ENCODE data around the gene ACYP1. TPM values are rescaled to one million over a fixed set of nuclear protein-coding genes. Genes with fewer than 3 reads are reported as not detected.
A peak's percentile ranks its signal among the peaks of the same experiment; 100 is the strongest.

ACYP1 gene
- polyA plus RNA-seq, 4 donors = 15.9 to 27.1 (median 22.6) TPM

GRCh38 chr14:75094896-75095295 is 31.1 kb upstream of the ACYP1 start:
- DNase-seq (no peak), FAIRE-seq (no peak)
- H3K36me3 ChIP-seq (ENCODE audit: control insufficient read depth in 3 of 3, insufficient read depth in 2 of 3, low read depth in 1 of 3, low read length in 3 of 3) = peaks cover 10 to 50% (median 12%) of the 10 kb centered on the region in 3 donors
- H3K27ac ChIP-seq (ENCODE audit: low read depth in 1 of 3, low read length in 2 of 3) = no peak overlapping the region
- no peaks in the 10 kb centered on the region for H3K9me3 ChIP-seq (ENCODE audit: control insufficient read depth in 2 of 2, insufficient read depth in 1 of 2, low read depth in 1 of 2, low read length in 1 of 2)
- WGBS, 3 donors = 93 to 96% (median 95%) methylated on average over 3 of the region's 3 CpGs
- H3K4me3 ChIP-seq (ENCODE audit: low read depth in 1 of 3, low read length in 3 of 3) = no peak overlapping the region
- no peaks in the 10 kb centered on the region for H3K27me3 ChIP-seq (ENCODE audit: control insufficient read depth in 3 of 3, insufficient read depth in 3 of 3, low read length in 3 of 3)
- peaks cover 0 to 17% (median 0%) of the 10 kb centered on the region in 3 donors for H3K4me1 ChIP-seq (ENCODE audit: control insufficient read depth in 3 of 3, insufficient read depth in 2 of 3, low read depth in 1 of 3, low read length in 2 of 3)

GRCh38 chr14:75092698-75093097 is 28.9 kb upstream of the ACYP1 start:
- DNase-seq = no peak
- H3K36me3 ChIP-seq (ENCODE audit: control insufficient read depth in 3 of 3, insufficient read depth in 2 of 3, low read depth in 1 of 3, low read length in 3 of 3) = peaks cover 7 to 50% (median 16%) of the 10 kb centered on the region in 3 donors
- no peak overlapping the region for H3K27ac ChIP-seq (ENCODE audit: low read depth in 1 of 3, low read length in 2 of 3)
- no peak overlapping the region for H3K4me3 ChIP-seq (ENCODE audit: low read depth in 1 of 3, low read length in 3 of 3)
- H3K4me1 ChIP-seq (ENCODE audit: control insufficient read depth in 3 of 3, insufficient read depth in 2 of 3, low read depth in 1 of 3, low read length in 2 of 3) = peaks cover 0 to 7% (median 0%) of the 10 kb centered on the region in 3 donors
- no peak for FAIRE-seq
- 91 to 95% (median 91%) methylated on average over 2 of the region's 2 CpGs for WGBS, 3 donors
- H3K27me3 ChIP-seq (ENCODE audit: control insufficient read depth in 3 of 3, insufficient read depth in 3 of 3, low read length in 3 of 3) = no peaks in the 10 kb centered on the region
- H3K9me3 ChIP-seq (ENCODE audit: control insufficient read depth in 2 of 2, insufficient read depth in 1 of 2, low read depth in 1 of 2, low read length in 1 of 2) = no peaks in the 10 kb centered on the region

GRCh38 chr14:75091251-75091650 is 27.4 kb upstream of the ACYP1 start:
- no peaks in the 10 kb centered on the region for H3K4me1 ChIP-seq (ENCODE audit: control insufficient read depth in 3 of 3, insufficient read depth in 2 of 3, low read depth in 1 of 3, low read length in 2 of 3)
- FAIRE-seq = no peak
- H3K27me3 ChIP-seq (ENCODE audit: control insufficient read depth in 3 of 3, insufficient read depth in 3 of 3, low read length in 3 of 3) = no peaks in the 10 kb centered on the region
- no peak for DNase-seq
- no peak overlapping the region for H3K4me3 ChIP-seq (ENCODE audit: low read depth in 1 of 3, low read length in 3 of 3)
- 90 to 93% (median 93%) methylated on average over 8 of the region's 8 CpGs for WGBS, 3 donors
- H3K36me3 ChIP-seq (ENCODE audit: control insufficient read depth in 3 of 3, insufficient read depth in 2 of 3, low read depth in 1 of 3, low read length in 3 of 3) = peaks cover 12 to 50% (median 21%) of the 10 kb centered on the region in 3 donors
- no peak overlapping the region for H3K27ac ChIP-seq (ENCODE audit: low read depth in 1 of 3, low read length in 2 of 3)
- H3K9me3 ChIP-seq (ENCODE audit: control insufficient read depth in 2 of 2, insufficient read depth in 1 of 2, low read depth in 1 of 2, low read length in 1 of 2) = no peaks in the 10 kb centered on the region

GRCh38 chr14:75090353-75090752 is 26.5 kb upstream of the ACYP1 start:
- Histone ChIP-seq H3K27me3 (ENCODE audit: control insufficient read depth in 3 of 3, insufficient read depth in 3 of 3, low read length in 3 of 3) (no peaks in the 10 kb centered on the region), H3K9me3 (ENCODE audit: control insufficient read depth in 2 of 2, insufficient read depth in 1 of 2, low read depth in 1 of 2, low read length in 1 of 2) (no peaks in the 10 kb centered on the region), H3K4me3 (ENCODE audit: low read depth in 1 of 3, low read length in 3 of 3) (no peak overlapping the region), H3K36me3 (ENCODE audit: control insufficient read depth in 3 of 3, insufficient read depth in 2 of 3, low read depth in 1 of 3, low read length in 3 of 3) (peaks cover 7 to 48% (median 18%) of the 10 kb centered on the region in 3 donors), H3K4me1 (ENCODE audit: control insufficient read depth in 3 of 3, insufficient read depth in 2 of 3, low read depth in 1 of 3, low read length in 2 of 3) (no peaks in the 10 kb centered on the region), H3K27ac (ENCODE audit: low read depth in 1 of 3, low read length in 2 of 3) (no peak overlapping the region)
- DNase-seq (no peak), FAIRE-seq (no peak)
- 90 to 97% (median 94%) methylated on average over 3 of the region's 3 CpGs for WGBS, 3 donors

- Histone ChIP-seq H3K27me3 (ENCODE audit: control insufficient read depth in 3 of 3, insufficient read depth in 3 of 3, low read length in 3 of 3) (no peaks in the 10 kb centered on the region), H3K36me3 (ENCODE audit: control insufficient read depth in 3 of 3, insufficient read depth in 2 of 3, low read depth in 1 of 3, low read length in 3 of 3) (peaks cover 15 to 57% (median 25%) of the 10 kb centered on the region in 3 donors), H3K4me1 (ENCODE audit: control insufficient read depth in 3 of 3, insufficient read depth in 2 of 3, low read depth in 1 of 3, low read length in 2 of 3) (no peaks in the 10 kb centered on the region), H3K9me3 (ENCODE audit: control insufficient read depth in 2 of 2, insufficient read depth in 1 of 2, low read depth in 1 of 2, low read length in 1 of 2) (no peaks in the 10 kb centered on the region), H3K27ac (ENCODE audit: low read depth in 1 of 3, low read length in 2 of 3) (no peak overlapping the region), H3K4me3 (ENCODE audit: low read depth in 1 of 3, low read length in 3 of 3) (no peak overlapping the region)
- WGBS, 3 donors = 58 to 68% (median 68%) methylated on average over 7 of the region's 7 CpGs
- FAIRE-seq (no peak), DNase-seq (peak; percentile 72)
These were observed 24.9 kb upstream of the ACYP1 start for GRCh38 chr14:75088566-75089373.

- H3K9me3 ChIP-seq (ENCODE audit: control insufficient read depth in 2 of 2, insufficient read depth in 1 of 2, low read depth in 1 of 2, low read length in 1 of 2) = no peaks in the 10 kb centered on the region
- no peaks in the 10 kb centered on the region for H3K4me1 ChIP-seq (ENCODE audit: control insufficient read depth in 3 of 3, insufficient read depth in 2 of 3, low read depth in 1 of 3, low read length in 2 of 3)
- WGBS, 3 donors = 84 to 93% (median 90%) methylated on average over 2 of the region's 2 CpGs
- H3K27me3 ChIP-seq (ENCODE audit: control insufficient read depth in 3 of 3, insufficient read depth in 3 of 3, low read length in 3 of 3) = no peaks in the 10 kb centered on the region
- no peak for DNase-seq
- no peak overlapping the region for H3K27ac ChIP-seq (ENCODE audit: low read depth in 1 of 3, low read length in 2 of 3)
- peaks cover 15 to 62% (median 23%) of the 10 kb centered on the region in 3 donors for H3K36me3 ChIP-seq (ENCODE audit: control insufficient read depth in 3 of 3, insufficient read depth in 2 of 3, low read depth in 1 of 3, low read length in 3 of 3)
- FAIRE-seq = no peak
- H3K4me3 ChIP-seq (ENCODE audit: low read depth in 1 of 3, low read length in 3 of 3) = no peak overlapping the region
These were observed 24.3 kb upstream of the ACYP1 start for GRCh38 chr14:75088153-75088552.

GRCh38 chr14:75084513-75084912 is 20.7 kb upstream of the ACYP1 start:
- no peaks in the 10 kb centered on the region for H3K27me3 ChIP-seq (ENCODE audit: control insufficient read depth in 3 of 3, insufficient read depth in 3 of 3, low read length in 3 of 3)
- H3K27ac ChIP-seq (ENCODE audit: low read depth in 1 of 3, low read length in 2 of 3) = no peak overlapping the region
- peaks cover 0 to 5% (median 0%) of the 10 kb centered on the region in 3 donors for H3K4me1 ChIP-seq (ENCODE audit: control insufficient read depth in 3 of 3, insufficient read depth in 2 of 3, low read depth in 1 of 3, low read length in 2 of 3)
- peaks cover 15 to 49% (median 24%) of the 10 kb centered on the region in 3 donors for H3K36me3 ChIP-seq (ENCODE audit: control insufficient read depth in 3 of 3, insufficient read depth in 2 of 3, low read depth in 1 of 3, low read length in 3 of 3)
- peak; percentile 29 to 66 for DNase-seq
- FAIRE-seq = no peak
- no peaks in the 10 kb centered on the region for H3K9me3 ChIP-seq (ENCODE audit: control insufficient read depth in 2 of 2, insufficient read depth in 1 of 2, low read depth in 1 of 2, low read length in 1 of 2)
- 15 to 53% (median 29%) methylated on average over 5 of the region's 5 CpGs for WGBS, 3 donors
- no peak overlapping the region for H3K4me3 ChIP-seq (ENCODE audit: low read depth in 1 of 3, low read length in 3 of 3)

GRCh38 chr14:75083271-75083670 is 19.4 kb upstream of the ACYP1 start:
- H3K27me3 ChIP-seq (ENCODE audit: control insufficient read depth in 3 of 3, insufficient read depth in 3 of 3, low read length in 3 of 3) = no peaks in the 10 kb centered on the region
- no peak overlapping the region for H3K27ac ChIP-seq (ENCODE audit: low read depth in 1 of 3, low read length in 2 of 3)
- peaks cover 15 to 41% (median 23%) of the 10 kb centered on the region in 3 donors for H3K36me3 ChIP-seq (ENCODE audit: control insufficient read depth in 3 of 3, insufficient read depth in 2 of 3, low read depth in 1 of 3, low read length in 3 of 3)
- H3K4me3 ChIP-seq (ENCODE audit: low read depth in 1 of 3, low read length in 3 of 3) = no peak overlapping the region
- no peaks in the 10 kb centered on the region for H3K9me3 ChIP-seq (ENCODE audit: control insufficient read depth in 2 of 2, insufficient read depth in 1 of 2, low read depth in 1 of 2, low read length in 1 of 2)
- H3K4me1 ChIP-seq (ENCODE audit: control insufficient read depth in 3 of 3, insufficient read depth in 2 of 3, low read depth in 1 of 3, low read length in 2 of 3) = peaks cover 0 to 5% (median 0%) of the 10 kb centered on the region in 3 donors
- DNase-seq (no peak), FAIRE-seq (no peak)
- 78 to 85% (median 85%) methylated on average over 1 of the region's 1 CpG for WGBS, 3 donors

Measured in small intestine (tissue), 7 donors.